Renal cortex interstitium (tissue), 11 donors: ENCODE measurements around the gene CRELD2. TPM values are rescaled to one million over a fixed set of nuclear protein-coding genes. Genes with fewer than 3 reads are reported as not detected.

Experiments used
- DNase-seq, 11 donors: peaks; one replicate each; pipeline ENCODE4 v3.0.0-alpha.2; 2013; ENCODE audit warnings: low read depth in 9 of 11, low spot score in 4 of 11; ENCODE audit errors: extremely low read depth in 1 of 11
- polyA plus RNA-seq, 3 donors: library from polyadenylated mRNA; unstranded; fragments of 120-200 nt; gene quantifications; one replicate each; pipeline ENCODE4 v1.2.1, GENCODE V29; 2013; ENCODE audit not compliant: insufficient read length in 3 of 3

The CRELD2 gene
- polyA plus RNA-seq, 3 donors: 22.2 to 33.9 (median 32.6) TPM

DNA sequence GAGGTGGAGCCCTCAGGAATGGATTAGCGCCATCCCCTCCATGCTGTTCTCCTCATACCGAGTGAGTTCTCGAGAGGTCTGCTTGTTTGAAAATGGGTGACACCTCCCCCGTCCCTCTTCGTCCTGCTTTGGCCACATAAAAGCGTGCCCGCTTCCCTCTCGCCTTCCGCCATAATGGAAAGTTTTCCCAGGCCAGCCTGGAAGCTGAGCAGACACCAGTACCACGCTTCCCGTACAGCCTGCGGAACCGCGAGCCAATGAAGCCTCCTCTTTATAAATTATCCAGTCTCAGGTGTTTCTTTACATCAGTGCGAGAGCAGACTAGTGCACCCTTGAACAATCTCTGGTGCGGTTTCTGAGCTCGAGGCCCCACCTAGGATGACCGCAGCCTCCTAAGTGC lies 13.0 kb upstream of the CRELD2 start:
- DNase-seq: no peak

DNA sequence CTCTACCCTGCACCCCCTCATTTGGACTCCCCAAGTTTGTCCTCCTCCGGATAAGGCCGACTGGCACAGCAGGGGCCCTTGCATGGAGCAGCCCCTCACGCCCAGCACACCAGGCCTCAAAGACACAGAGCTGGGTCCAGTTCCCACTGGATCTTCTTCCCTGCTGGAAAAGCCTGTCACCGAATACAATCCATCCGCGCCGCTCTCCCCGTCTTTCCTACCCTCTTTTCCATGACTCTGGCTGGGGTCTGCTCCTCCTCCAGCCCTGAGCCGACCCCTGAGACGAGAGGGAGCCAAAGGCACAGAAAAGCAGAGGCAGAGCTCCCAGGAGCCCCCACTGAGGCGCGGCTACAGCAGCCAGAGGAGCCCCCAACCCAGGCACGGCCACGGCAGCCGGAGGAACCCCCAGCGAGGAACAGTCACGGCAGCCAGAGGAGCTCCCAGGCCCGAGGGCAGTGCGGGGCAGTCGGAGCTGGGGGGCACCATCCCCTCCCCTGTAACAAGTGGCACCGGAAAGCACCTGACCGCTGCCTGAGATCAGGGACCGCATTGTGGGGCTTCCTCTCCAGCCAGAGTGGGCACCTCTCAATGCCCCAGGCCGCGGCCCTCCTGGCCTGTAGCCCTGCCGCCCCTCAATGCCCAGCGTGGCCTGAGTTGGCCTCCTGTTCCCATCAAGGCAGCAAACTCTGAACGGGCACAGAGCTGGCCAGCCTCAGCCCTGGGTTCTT lies 12.2 kb upstream of the CRELD2 start:
- DNase-seq: no peak

DNA sequence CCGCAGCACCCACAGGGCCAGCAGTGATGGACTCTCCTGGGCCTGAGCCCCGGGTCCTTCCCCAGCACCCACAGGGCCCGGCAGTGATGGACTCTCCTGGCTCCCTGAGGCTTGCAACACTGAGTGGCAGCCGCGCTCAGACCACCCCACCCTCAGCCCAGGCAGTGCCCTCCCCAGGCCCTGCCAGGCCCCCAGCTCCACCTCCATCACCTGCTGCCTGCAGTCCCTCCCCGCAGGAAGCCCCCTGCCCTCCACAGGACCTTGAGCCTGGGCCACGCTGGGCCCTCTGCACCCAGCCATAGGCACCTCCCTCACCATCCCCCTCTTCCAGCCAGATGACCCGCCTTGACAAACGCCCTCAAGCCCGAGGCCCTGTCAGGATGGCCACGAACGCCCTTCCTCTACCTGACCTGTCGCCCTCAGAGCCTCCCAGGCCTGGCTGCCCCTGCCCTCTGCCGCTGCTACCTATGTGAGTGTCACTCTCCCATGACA lies 11.6 kb upstream of the CRELD2 start:
- no peak for DNase-seq

DNA sequence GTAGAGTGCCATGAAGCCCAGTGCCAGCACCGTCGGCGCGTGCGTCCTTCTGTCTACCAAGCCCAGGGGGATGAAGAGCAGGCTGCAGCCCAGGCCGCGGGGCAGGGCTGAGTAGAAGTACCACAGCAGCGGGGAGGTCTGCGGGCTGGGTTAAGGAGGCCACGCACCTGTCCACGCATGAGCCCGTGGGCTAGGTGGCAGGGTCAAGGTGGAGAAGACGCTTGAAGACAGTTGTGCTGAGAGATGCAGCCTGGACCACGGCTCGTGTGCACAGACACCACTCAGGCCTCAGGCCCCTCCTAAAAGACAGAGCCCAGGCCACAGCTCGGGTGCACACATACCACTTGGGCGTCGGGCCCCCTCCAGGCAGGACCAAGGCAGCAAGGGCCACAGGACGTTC lies 10.6 kb upstream of the CRELD2 start:
- no peak for DNase-seq

DNA sequence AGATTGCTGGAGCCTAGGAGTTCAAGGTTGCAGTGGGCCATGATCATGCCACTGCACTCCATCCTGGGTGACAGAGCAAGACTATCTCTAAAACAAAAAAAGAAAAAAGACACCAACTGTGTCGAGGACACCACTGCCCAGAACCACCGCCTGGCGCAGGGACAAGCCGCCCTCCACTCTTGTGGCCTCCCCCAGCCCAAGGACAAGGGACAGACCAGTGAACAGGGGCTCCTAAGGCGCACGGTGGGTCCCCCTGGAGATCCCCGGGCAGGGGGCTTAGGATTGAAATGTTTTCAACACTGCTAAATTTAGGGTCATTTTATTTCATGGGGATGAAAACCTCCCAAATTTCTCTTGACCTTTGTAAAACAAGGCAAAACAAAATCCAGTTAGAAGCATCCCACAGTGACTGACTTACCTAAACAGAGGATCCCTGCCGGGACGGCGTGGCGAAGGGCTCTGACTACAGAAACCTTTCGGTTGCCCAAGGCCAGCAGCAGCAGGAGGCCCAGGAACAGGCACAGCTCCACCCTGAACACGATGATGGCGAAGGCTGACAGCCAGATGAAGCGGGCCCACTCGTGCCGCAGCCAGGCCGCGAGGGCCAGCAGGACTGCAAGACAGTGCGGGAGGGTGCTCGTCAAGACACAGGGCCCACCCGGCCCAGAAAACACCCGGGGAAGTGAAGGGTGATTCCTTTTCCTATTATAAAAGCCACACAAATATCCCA lies 8.8 kb upstream of the CRELD2 start:
- DNase-seq: no peak

DNA sequence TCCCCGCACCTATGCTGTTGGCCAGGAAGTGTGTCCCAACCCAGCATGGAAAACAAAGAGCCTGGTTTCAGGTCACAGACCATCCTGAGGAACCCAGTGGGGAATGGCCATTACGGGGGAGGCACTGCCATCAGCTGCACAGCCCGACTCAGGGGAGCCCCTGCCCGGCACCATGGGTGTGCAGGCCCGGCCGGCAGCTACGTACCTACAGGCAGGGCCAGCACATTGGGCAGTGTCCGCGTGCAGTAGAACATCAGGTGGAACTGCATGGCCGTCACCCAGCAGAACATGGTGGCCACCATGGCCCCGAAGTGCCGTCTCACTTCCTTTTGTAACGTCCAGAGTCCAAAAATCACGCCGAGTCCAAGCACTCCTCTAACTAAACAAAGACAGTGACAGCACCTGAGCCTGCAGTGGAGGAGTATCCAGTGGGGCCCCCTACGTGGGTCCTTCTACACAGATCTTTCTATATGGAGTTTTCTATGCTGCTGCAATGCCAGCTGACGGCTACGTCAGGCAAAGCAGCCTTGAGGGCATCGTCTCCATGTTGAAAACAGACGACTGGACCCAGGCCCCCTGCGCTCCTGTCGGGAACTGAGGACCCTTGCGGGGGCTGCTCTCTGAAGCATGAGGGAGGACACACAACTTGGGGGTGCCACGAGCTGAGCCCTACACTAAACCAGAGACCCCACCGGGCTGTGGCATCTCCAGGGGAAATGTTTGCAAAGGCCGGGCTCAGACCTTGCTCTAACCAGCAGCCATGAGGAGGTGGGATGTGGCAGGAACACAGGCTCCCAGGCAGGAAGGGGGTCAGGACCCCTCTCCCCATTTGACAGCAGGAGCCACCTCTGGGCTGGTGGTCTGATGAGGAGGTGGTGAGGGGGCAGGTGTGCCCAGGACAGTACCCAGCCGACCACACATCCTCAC lies 7.9 kb upstream of the CRELD2 start:
- no peak for DNase-seq

DNA sequence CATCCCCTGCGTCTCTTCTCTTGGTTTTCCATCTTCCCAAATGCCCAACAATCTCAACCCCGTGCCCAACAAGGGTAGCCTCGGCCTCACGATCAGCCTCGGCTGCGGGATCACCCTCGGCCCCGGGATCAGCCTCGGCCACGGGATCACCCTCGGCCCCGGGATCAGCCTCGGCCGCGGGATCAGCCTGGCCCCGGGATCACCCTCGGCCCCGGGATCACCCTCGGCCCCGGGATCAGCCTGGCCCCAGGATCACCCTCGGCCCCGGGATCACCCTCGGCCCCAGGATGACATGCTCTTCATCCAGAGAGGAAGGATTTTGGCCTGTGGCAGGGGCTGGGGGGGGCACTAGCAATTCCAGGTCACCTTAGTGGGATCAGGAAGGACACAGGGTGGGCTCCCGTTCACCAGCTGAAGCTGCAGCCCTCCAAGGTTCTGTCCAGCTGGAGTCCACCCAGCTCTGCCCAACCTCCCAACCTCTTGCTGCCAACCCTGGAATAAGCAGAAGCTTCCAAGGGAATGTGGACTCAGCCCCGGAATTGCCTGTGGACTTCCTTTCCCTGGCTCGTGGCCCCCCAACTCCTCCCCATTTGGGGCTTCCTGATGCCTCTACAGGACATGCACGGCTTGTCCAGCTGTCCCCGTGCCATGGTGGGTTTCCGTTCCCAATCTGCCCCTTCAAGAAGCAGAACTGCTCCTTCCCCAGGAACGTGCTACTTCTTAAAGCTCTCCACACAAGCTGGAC lies 6.4 kb upstream of the CRELD2 start:
- no peak for DNase-seq

DNA sequence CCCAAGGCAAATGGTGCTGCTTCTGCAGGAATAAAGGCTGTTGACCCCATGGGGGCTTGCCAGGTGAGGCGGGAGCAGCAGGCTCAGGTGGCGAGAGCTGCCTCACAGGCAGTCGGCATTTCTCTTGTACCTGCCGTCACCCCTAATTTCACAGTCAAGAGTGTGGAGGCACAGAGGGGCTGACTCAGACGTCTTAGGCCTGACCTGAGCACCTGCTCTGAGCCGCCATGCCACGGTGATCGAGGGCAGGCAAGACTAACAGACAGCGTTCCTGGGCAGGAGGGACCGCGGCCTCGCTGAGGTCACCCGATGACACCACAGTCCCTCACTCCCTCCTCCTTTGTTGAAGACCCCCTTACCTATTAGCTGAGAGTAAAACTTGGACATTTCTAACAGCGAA lies 5.4 kb upstream of the CRELD2 start:
- no peak for DNase-seq

DNA sequence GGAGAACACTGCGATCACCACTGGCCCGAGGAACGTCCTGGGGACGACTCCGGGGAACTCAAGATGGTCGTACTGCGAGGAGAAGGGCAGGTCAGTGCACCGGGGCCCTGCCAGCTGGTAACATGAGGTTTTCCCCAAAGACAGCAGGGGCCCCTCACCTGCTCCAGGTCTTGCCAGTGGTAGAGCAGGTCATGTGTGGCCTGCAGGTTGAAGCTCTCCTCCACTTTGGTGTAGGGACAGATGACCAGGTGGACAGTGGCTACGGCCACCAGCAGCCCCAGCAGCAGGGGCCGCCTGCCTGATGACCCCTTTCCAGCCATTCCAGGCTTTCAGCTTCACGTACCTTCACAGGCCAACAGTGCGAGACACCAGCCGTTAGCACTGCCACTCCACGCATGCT lies 5.0 kb upstream of the CRELD2 start:
- DNase-seq: no peak

DNA sequence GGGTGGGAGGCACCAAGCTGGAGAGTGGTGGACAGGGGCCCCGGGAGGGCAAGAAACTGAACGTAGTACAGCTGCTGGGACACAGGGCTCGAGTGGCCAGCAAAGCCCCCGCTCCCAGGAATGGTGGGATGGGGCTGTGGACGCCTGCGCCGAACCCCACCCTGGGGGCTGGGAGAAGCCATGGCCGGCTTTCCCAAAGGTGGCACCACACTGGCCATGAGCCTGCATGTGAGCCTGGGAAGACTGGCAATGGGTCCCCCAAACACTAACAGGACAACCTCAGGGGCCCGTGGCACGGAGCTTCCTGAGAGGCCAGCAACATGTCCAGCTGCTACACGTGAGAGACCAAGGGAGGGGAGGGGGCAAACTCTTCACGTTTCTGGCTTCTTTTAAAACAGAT lies 4.2 kb upstream of the CRELD2 start:
- DNase-seq: no peak

DNA sequence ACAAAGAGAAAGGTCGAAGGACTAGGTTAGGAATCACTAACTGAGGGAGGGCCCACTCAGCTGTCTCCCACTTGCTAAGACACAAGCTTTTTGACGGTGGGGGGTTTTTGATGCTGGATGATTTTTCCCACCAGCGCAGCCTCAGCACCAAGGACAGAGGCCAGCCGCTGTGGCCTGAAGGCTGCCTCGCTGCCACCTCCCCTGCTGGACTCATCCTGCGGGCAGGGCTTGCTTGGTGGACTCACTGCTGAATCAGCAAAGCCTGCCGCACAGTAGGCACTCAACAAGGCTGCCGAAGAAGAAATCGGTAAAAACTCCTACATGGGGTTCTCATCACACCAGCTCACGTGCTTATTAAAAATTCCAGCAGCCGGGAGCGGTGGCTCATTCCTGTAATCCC lies 2.8 kb upstream of the CRELD2 start:
- no peak for DNase-seq

DNA sequence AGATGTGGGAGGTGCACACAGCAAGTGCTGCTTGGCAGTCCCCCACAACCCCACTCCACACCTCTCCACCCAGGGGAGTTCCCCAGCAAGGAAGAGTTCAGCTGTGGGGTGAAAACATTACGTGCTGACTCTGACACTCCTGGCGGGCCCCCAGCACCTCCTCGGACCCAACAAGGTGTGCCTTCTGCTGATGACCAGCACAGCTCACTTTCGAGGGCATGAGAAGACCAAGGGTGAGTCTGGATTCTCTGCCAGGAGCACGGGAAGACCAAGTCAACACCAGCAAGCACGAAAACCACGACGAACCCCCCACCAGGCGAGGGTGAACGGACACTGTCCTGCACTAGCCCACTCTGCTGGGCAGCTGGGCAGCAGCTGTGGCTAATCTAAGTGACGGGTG lies 1.6 kb upstream of the CRELD2 start:
- no peak for DNase-seq

DNA sequence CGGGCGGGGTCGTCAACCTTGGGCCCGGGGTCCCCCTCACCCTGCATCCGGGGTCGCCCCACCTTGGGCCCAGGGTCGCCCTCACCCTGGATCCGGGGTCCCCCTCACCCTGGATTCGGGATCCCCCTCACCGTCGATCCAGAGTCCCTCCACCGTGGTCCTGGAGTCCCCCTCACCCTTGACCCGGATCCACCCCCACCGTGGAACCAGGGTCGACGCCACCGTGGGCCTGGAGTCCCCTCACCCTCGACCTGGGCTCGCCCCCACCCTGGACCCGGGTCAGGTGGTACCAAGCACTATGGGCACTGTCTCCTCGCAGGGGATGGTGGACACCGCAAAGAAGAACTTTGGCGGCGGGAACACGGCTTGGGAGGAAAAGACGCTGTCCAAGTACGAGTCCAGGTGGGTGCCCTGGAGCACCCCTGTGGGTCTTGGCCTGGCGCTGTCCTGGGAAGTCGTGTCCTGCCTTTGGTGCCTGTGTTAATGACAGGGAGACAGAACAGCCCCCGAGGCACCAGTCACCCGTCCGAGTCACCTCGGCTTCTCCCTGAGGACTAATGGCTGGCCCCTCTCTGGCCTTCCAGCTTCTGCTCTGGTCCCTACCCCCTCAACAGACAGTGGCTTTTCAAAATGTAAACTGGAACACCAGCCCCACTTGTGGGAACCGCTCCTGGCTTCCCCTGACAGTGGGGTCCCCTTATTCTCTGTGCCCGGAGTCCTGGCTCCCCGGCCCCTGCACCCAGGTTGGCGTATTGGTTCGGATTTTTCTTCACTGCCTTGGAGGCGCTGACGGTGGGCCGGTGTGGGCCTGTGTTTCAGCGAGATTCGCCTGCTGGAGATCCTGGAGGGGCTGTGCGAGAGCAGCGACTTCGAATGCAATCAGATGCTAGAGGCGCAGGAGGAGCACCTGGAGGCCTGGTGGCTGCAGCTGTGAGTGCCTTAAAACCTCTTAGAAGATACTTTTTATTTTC lies 762 bp downstream of the CRELD2 start:
- DNase-seq: no peak

DNA sequence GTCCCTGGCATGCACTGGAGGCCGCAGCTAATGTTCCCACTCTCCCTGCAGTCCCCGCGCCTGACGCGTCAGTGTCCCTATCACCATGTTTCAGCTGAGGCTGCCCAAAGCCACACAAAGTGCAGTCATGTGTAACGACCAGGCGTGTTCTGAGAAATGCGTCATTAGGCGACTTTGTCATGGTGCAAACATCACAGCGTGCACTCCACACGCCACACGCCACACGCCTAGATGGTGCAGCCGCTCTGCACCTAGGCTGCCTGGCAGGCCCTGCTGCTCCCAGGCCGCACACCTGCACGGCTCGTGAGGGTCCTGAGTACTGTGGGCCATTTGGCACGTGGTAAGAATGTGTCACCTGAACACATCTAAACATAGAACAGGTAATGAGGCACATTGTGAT lies 2.4 kb downstream of the CRELD2 start:
- no peak for DNase-seq

DNA sequence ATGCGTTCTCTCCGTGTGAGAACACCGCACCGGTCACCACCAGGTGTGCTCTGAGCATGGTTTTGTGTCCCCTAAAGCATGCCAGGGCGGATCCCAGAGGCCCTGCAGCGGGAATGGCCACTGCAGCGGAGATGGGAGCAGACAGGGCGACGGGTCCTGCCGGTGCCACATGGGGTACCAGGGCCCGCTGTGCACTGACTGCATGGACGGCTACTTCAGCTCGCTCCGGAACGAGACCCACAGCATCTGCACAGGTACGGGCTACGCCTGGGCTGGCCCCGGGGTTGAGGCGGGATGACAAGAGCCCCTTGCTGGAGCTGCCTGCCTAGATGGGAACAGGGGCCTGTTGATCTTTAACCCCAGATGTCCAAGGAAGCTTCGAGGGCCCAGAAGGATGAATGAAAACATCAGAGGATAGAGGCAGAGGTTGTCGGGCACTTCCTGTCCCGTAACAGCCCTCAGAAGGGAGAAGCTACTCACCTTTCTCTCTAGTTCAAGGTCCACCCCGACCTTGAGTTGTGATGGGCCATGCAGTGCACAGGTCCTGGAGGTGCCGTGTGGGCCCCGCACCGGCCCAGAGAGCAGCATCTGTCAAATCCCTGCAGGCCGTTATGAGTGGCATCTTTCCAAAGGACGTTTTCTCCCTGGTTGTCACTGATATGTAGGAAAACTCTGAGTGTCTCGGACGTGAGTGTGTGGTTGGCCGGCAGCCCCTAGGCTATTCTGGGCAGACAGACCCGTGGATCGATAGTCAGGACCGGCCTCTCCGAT lies 3.3 kb downstream of the CRELD2 start:
- no peak for DNase-seq

DNA sequence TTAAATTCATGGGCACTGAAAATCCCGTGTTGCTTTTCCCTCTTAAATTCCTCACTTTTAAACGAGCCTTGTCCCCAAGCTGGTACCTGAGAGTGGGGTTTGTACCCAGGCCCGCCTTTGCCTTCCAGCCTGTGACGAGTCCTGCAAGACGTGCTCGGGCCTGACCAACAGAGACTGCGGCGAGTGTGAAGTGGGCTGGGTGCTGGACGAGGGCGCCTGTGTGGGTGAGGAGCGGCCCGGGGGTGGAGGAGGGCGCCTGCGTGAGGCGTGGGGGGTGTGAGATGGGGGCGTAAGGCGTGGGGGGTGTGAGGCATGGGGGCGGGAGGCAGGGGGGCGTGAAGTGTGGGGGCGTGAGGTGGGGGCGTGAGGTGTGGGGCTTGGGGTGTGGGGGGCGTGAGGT lies 4.0 kb downstream of the CRELD2 start:
- DNase-seq: no peak

DNA sequence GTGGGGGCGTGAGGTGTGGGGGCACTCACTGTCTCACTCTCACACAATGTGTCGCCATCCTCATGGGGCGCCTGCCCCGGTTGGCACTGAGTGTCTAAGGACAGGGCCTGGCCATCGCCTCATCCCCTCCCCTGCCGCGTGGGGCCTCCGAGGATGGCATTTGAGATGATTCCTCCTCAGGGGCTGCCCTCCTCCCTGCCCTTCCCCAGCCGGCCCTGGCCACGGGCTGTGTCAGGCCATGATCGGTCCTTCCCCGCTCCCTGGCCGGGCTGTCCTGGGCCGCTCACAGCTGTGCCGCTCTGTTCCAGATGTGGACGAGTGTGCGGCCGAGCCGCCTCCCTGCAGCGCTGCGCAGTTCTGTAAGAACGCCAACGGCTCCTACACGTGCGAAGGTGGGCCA lies 4.5 kb downstream of the CRELD2 start:
- DNase-seq: no peak
